CD4-positive, alpha-beta T cell treated with Interleukin-6 at 100 ng/mL for 8 hours (primary cell): Measurements from ENCODE around the gene FCF1.
A peak's percentile ranks its signal among the peaks of the same experiment; 100 is the strongest.

Experiments used
- DNase-seq: peaks from one replicate; pipeline ENCODE4 v3.0.0-alpha.2; 2020; ENCODE audit warnings: mixed read lengths, low spot score

Gene FCF1

DNA sequence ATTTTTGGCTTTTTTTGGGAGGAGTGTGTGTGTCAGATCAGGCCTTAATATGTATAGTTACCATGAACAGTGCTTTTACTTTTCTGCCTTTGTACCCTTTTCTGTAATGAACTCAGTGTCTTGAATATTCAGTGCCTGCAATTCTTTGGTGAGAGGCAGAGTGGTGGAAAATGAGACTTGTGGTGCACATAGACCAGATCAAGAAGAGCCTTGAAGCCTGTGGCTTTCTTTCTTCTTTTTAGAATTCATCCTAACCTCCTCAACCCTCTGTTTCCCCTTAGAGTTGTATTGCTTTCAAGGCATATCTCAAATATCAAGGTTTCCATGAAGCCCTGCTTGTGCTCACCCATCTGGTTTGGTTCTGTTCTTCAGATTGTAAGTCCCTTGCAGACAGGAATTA, 52.8 kb downstream of the FCF1 start:
- DNase-seq = no peak

DNA sequence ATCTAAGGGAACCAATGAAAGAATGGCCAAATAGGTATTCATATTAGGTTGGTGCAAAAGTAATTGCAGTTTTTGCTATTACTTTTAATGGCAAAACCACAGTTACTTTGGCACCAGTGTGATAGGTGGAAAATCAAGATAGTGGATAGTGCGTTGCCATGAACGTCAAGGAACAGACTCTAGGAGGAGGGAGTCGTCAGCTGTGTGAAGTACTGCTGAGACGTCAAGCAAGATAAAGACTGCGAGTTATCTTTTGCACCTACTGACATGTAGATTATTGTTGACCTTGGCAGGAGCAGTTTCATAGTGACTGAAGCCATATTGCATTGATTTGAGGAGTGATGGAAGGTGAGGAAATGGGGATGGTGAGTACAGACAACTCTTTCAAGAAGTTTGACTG, 58.5 kb downstream of the FCF1 start:
- no peak for DNase-seq

DNA sequence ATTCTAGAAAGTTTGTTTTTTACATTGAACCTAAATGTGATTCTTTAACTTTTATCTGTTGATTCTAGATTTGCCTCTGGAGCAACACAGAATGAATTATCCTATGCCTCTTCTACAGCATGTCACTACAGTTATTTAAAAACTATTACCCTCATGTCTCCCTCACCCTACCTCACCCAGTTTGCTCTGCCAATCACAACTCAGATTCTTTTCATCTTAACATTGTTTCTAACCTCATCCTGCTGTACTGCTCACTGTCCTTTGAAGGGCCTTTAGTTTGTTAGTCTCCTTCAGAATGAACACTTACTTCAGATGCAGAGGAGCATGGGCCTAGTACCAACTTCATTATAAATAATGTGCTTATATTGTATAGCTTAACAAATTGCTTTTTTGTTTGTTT, 71.7 kb downstream of the FCF1 start:
- peak; percentile 9 for DNase-seq

DNA sequence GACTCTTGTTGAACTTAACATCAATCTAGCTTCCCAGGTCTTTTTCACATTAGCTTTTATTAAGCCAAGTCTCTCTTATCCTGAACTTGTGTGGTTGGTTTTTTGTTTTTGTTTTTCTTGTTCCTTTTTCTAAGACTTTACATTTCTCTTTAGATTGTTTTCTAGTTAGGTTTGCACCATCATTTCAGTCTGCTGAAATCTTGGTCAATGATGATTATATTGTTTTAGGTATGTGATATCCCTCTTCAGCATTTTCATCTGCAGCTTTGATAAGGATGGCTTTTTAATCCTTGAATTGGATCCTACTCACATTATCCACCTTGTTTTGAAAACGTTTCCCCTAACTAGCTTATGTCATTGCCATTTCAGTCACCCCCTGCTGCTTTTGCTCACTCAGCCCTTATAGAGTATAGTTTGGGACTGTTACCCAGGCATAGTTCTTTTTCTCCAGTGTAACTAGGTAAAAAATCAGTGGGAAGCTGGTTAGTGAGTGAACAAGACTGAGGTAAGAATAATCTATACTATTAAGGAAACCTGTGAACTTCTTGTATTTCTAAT, 72.2 kb downstream of the FCF1 start:
- no peak for DNase-seq

DNA sequence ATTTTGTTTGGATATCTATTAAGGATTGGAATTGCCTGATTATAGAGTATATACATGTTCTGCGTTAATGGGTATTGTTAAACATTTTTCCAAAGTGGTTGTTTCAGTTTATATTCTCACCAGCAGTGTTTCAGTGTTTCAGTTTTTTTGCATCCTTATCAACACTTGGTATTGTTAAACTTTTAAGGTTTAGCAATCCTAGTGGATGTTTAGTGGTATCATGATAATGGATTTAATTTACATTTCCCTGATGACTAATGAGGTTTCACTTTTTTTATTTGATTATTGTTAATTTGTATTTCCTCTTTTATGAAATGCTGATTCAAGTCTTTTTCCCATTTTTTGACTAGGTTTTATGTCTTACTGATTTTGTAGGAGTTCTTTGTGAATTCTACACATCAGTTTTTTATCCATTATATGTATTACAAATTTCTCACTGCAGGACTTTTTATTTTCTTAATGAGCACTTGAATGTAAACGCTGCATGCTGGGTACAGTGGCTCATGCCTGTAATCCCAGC, 73.9 kb downstream of the FCF1 start:
- no peak for DNase-seq
